GM23338 (cell line): ENCODE results near the gene FARS2. TPM values are rescaled to one million over a fixed set of nuclear protein-coding genes. Genes with fewer than 3 reads are reported as not detected.

Experiments
- ATAC-seq: fragments of 200-7000 bp; cut with Tn5 transposase; 3 replicates; pipeline ENCODE4 v1.9.1; 2020
- DNase-seq: peaks from one replicate; pipeline ENCODE4 v3.0.0-alpha.2; 2015; ENCODE audit warnings: low spot score
- H2AFZ ChIP-seq: fragments of 200-600 bp; sonication (generic); 2 replicates; pipeline ENCODE4 v1.8.0; 2016; ENCODE audit warnings: antibody characterized with exemption, mild to moderate bottlenecking, moderate library complexity
- H3F3A ChIP-seq: fragments of 200-600 bp; sonication (generic); replicated peaks from 2 replicates; pipeline ENCODE4 v1.8.0; 2017; ENCODE audit warnings: antibody characterized with exemption, mixed run types, low read depth
- H3K27ac ChIP-seq: fragments of 200-600 bp; sonication (generic); 2 replicates; pipeline ENCODE4 v1.6.1; 2016; ENCODE audit warnings: low read depth
- H3K27me3 ChIP-seq: fragments of 200-600 bp; sonication (generic); 2 replicates; pipeline ENCODE4 v1.8.0; 2016; ENCODE audit warnings: mild to moderate bottlenecking, mixed run types, moderate library complexity; ENCODE audit not compliant: insufficient read depth
- H3K36me3 ChIP-seq: fragments of 200-600 bp; sonication (generic); 2 replicates; pipeline ENCODE4 v1.8.0; 2016; ENCODE audit warnings: mild to moderate bottlenecking; ENCODE audit not compliant: insufficient read depth
- H3K4me1 ChIP-seq: fragments of 200-600 bp; sonication (generic); 2 replicates; pipeline ENCODE4 v1.8.0; 2016; ENCODE audit warnings: mild to moderate bottlenecking, moderate library complexity; ENCODE audit not compliant: insufficient read depth
- H3K4me2 ChIP-seq: fragments of 200-600 bp; sonication (generic); 2 replicates; pipeline ENCODE4 v1.7.1; 2017; ENCODE audit warnings: mixed run types
- H3K4me3 ChIP-seq: fragments of 200-600 bp; sonication (generic); 2 replicates; pipeline ENCODE4 v1.6.1; 2016; ENCODE audit warnings: mixed run types
- H3K79me2 ChIP-seq: fragments of 200-600 bp; sonication (generic); replicated peaks from 2 replicates; pipeline ENCODE4 v1.8.0; 2017; ENCODE audit warnings: mild to moderate bottlenecking; ENCODE audit not compliant: insufficient read depth
- H3K9me2 ChIP-seq: fragments of 200-600 bp; sonication (generic); 2 replicates; pipeline ENCODE4 v1.8.0; 2017; ENCODE audit not compliant: insufficient read depth
- H4K20me1 ChIP-seq: fragments of 200-600 bp; sonication (generic); replicated peaks from 2 replicates; pipeline ENCODE4 v1.8.0; 2017; ENCODE audit warnings: mild to moderate bottlenecking; ENCODE audit not compliant: insufficient read depth
- H3K27ac Mint-ChIP-seq: 2 replicates; pipeline ENCODE4 v1.8.0; 2020; ENCODE audit warnings: inconsistent platforms, mild to moderate bottlenecking, moderate library complexity, mixed read lengths
- H3K27me3 Mint-ChIP-seq: 3 replicates; pipeline ENCODE4 v1.8.0; 2022; ENCODE audit warnings: low read depth, mild to moderate bottlenecking, moderate library complexity, mixed read lengths, inconsistent platforms; ENCODE audit not compliant: insufficient read depth, poor library complexity
- H3K36me3 Mint-ChIP-seq: 3 replicates; pipeline ENCODE4 v1.8.0; 2021; ENCODE audit warnings: low read depth, mild to moderate bottlenecking, inconsistent platforms, moderate library complexity, mixed read lengths
- H3K4me1 Mint-ChIP-seq: 3 replicates; pipeline ENCODE4 v1.8.0; 2020; ENCODE audit warnings: mild to moderate bottlenecking, inconsistent platforms, mixed read lengths
- H3K4me3 Mint-ChIP-seq: 3 replicates; pipeline ENCODE4 v1.8.0; 2021; ENCODE audit warnings: moderate library complexity, mild to moderate bottlenecking, inconsistent platforms, mixed read lengths
- H3K9me3 Mint-ChIP-seq: 3 replicates; pipeline ENCODE4 v1.8.0; 2020; ENCODE audit warnings: moderate library complexity, mild to moderate bottlenecking, inconsistent platforms, mixed read lengths
- CREB1 ChIP-seq: fragments of 250-450 bp; sonication (Bioruptor Pico); IDR thresholded peaks from 2 replicates; pipeline ENCODE4 v1.5.0; 2020; ENCODE audit warnings: low read depth, mild to moderate bottlenecking, moderate library complexity
- EZH2 ChIP-seq: fragments of 200-600 bp; sonication (generic); IDR thresholded peaks from one replicate; pipeline ENCODE4 v1.8.0; 2017; ENCODE audit warnings: antibody characterized with exemption, mild to moderate bottlenecking, low read depth; ENCODE audit not compliant: unreplicated experiment
- EZH2phosphoT487 ChIP-seq: fragments of 200-600 bp; sonication (generic); IDR thresholded peaks from one replicate; pipeline ENCODE4 v1.8.1; 2018; ENCODE audit warnings: antibody characterized with exemption; ENCODE audit not compliant: unreplicated experiment
- JUNB ChIP-seq: IDR thresholded peaks from one replicate; pipeline ENCODE4 v1.6.1; 2016; ENCODE audit warnings: antibody characterized with exemption; ENCODE audit not compliant: unreplicated experiment
- NANOG ChIP-seq: IDR thresholded peaks from 2 replicates; pipeline ENCODE4 v1.6.1; 2016; ENCODE audit warnings: antibody characterized with exemption, borderline replicate concordance
- POLR2AphosphoS5 ChIP-seq: IDR thresholded peaks from 2 replicates; pipeline ENCODE4 v1.6.1; 2016; ENCODE audit warnings: antibody characterized with exemption, low read depth
- STAT1 ChIP-seq: IDR thresholded peaks from one replicate; pipeline ENCODE4 v1.6.1; 2016; ENCODE audit warnings: antibody characterized with exemption; ENCODE audit not compliant: unreplicated experiment
- ZNF114 ChIP-seq: fragments of 250-450 bp; sonication (Bioruptor Pico); IDR thresholded peaks from 2 replicates; pipeline ENCODE4 v1.5.0; 2020; ENCODE audit warnings: mild to moderate bottlenecking, moderate library complexity
- ZNF331 ChIP-seq: fragments of 250-450 bp; sonication (Bioruptor Pico); IDR thresholded peaks from 2 replicates; pipeline ENCODE4 v1.5.0; 2020; ENCODE audit warnings: low read depth, mild to moderate bottlenecking, moderate library complexity
- polyA plus RNA-seq: library from polyadenylated mRNA; unstranded; fragments of >200 nt; fragmentation: Nextera tagmentation; extraction: Ambion mirVana; gene quantifications from 2 replicates; pipeline ENCODE4 v1.2.1, GENCODE V29; 2016
- total RNA-seq: library from RNA; depleted of rRNA; stranded (reverse); fragments of >200 nt; shearing (Covaris generic); gene quantifications from 2 replicates; pipeline ENCODE4 v1.2.3, GENCODE V29; 2014
- TF ChIP-seq, protein P1 (sequence below): IDR thresholded peaks from one replicate; pipeline ENCODE4 v1.6.1; 2018; ENCODE audit warnings: antibody characterized with exemption; ENCODE audit not compliant: unreplicated experiment
- TF ChIP-seq, protein P2 (sequence below), 2 experiments: fragments of 200-600 bp in 1 of 2; sonication (generic) in 1 of 2; conservative IDR thresholded peaks; 2 replicates each; pipeline versions ENCODE4 v1.5.1 to v1.6.1; 2016 to 2017; ENCODE audit warnings: antibody characterized with exemption in 2 of 2, low read depth in 2 of 2, mild to moderate bottlenecking in 2 of 2, moderate library complexity in 1 of 2
- TF ChIP-seq, protein P3 (sequence below): IDR thresholded peaks from 2 replicates; pipeline ENCODE4 v1.6.1; 2016; ENCODE audit warnings: antibody characterized with exemption
- TF ChIP-seq, protein P4 (sequence below): fragments of 250-450 bp; sonication (Bioruptor Pico); IDR thresholded peaks from 2 replicates; pipeline ENCODE4 v1.5.0; 2020; ENCODE audit warnings: mild to moderate bottlenecking, moderate library complexity

FARS2 gene
- total and polyA plus RNA-seq, 2 experiments from 2014 or later: 7.6 to 19.0 TPM

DNA sequence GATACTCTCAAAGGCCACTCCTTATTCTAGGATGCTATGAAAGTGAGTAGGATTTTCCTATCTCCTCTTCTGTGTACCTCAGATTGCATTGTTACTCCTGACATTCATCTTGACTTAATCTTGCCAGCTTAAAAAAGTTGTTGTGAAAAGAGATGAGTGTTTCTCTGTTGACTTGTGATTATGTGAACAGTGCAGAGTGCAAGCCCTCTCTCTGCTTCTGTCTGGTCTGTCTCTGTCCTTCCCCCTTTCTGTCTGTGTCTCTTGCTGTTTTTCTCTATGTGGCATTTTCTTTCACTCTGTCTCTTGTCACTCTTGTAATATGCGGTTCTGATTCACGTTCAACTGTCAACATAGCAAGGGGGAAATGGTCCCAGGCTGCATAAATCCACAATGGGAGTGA is 306.6 kb downstream of the FARS2 start:
- Histone ChIP-seq H3K9me2 (no peaks in the 10 kb centered on the region), H3F3A (no peaks in the 10 kb centered on the region), H3K27me3 (no peaks in the 10 kb centered on the region), H3K79me2 (no peaks in the 10 kb centered on the region), H4K20me1 (no peaks in the 10 kb centered on the region), H3K36me3 (no peaks in the 10 kb centered on the region), H3K4me2 (no peak overlapping the region), H3K27ac (no peak overlapping the region), H3K4me1 (peaks cover 19% of the 10 kb centered on the region), H2AFZ (no peak overlapping the region), H3K4me3 (no peak overlapping the region)
- Mint-ChIP-seq H3K36me3 (peaks cover 10% of the 10 kb centered on the region; the same call in 2 of the 3 replicates), H3K4me1 (peaks cover 22% of the 10 kb centered on the region), H3K4me3 (no peak overlapping the region), H3K9me3 (peaks cover 12% of the 10 kb centered on the region), H3K27ac (no peak overlapping the region), H3K27me3 (peaks cover 2% of the 10 kb centered on the region)
- no peak for ATAC-seq
- TF ChIP-seq, protein P1, sequence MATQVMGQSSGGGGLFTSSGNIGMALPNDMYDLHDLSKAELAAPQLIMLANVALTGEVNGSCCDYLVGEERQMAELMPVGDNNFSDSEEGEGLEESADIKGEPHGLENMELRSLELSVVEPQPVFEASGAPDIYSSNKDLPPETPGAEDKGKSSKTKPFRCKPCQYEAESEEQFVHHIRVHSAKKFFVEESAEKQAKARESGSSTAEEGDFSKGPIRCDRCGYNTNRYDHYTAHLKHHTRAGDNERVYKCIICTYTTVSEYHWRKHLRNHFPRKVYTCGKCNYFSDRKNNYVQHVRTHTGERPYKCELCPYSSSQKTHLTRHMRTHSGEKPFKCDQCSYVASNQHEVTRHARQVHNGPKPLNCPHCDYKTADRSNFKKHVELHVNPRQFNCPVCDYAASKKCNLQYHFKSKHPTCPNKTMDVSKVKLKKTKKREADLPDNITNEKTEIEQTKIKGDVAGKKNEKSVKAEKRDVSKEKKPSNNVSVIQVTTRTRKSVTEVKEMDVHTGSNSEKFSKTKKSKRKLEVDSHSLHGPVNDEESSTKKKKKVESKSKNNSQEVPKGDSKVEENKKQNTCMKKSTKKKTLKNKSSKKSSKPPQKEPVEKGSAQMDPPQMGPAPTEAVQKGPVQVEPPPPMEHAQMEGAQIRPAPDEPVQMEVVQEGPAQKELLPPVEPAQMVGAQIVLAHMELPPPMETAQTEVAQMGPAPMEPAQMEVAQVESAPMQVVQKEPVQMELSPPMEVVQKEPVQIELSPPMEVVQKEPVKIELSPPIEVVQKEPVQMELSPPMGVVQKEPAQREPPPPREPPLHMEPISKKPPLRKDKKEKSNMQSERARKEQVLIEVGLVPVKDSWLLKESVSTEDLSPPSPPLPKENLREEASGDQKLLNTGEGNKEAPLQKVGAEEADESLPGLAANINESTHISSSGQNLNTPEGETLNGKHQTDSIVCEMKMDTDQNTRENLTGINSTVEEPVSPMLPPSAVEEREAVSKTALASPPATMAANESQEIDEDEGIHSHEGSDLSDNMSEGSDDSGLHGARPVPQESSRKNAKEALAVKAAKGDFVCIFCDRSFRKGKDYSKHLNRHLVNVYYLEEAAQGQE: no peak
- TF ChIP-seq, protein P2, sequence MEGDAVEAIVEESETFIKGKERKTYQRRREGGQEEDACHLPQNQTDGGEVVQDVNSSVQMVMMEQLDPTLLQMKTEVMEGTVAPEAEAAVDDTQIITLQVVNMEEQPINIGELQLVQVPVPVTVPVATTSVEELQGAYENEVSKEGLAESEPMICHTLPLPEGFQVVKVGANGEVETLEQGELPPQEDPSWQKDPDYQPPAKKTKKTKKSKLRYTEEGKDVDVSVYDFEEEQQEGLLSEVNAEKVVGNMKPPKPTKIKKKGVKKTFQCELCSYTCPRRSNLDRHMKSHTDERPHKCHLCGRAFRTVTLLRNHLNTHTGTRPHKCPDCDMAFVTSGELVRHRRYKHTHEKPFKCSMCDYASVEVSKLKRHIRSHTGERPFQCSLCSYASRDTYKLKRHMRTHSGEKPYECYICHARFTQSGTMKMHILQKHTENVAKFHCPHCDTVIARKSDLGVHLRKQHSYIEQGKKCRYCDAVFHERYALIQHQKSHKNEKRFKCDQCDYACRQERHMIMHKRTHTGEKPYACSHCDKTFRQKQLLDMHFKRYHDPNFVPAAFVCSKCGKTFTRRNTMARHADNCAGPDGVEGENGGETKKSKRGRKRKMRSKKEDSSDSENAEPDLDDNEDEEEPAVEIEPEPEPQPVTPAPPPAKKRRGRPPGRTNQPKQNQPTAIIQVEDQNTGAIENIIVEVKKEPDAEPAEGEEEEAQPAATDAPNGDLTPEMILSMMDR (conservative IDR thresholded peaks at IDR 0.05; ENCODE audit: low read depth in 2 of 2): no peak
- TF ChIP-seq CREB1 (CRISPR knock-in tag) (no peak), NANOG (no peak), STAT1 (no peak), EZH2 (no peak), JUNB (no peak), ZNF331 (CRISPR knock-in tag) (no peak), EZH2phosphoT487 (no peak), POLR2AphosphoS5 (no peak), ZNF114 (CRISPR knock-in tag) (no peak)
- TF ChIP-seq, protein P3, sequence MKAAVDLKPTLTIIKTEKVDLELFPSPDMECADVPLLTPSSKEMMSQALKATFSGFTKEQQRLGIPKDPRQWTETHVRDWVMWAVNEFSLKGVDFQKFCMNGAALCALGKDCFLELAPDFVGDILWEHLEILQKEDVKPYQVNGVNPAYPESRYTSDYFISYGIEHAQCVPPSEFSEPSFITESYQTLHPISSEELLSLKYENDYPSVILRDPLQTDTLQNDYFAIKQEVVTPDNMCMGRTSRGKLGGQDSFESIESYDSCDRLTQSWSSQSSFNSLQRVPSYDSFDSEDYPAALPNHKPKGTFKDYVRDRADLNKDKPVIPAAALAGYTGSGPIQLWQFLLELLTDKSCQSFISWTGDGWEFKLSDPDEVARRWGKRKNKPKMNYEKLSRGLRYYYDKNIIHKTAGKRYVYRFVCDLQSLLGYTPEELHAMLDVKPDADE: no peak
- TF ChIP-seq, protein P4, sequence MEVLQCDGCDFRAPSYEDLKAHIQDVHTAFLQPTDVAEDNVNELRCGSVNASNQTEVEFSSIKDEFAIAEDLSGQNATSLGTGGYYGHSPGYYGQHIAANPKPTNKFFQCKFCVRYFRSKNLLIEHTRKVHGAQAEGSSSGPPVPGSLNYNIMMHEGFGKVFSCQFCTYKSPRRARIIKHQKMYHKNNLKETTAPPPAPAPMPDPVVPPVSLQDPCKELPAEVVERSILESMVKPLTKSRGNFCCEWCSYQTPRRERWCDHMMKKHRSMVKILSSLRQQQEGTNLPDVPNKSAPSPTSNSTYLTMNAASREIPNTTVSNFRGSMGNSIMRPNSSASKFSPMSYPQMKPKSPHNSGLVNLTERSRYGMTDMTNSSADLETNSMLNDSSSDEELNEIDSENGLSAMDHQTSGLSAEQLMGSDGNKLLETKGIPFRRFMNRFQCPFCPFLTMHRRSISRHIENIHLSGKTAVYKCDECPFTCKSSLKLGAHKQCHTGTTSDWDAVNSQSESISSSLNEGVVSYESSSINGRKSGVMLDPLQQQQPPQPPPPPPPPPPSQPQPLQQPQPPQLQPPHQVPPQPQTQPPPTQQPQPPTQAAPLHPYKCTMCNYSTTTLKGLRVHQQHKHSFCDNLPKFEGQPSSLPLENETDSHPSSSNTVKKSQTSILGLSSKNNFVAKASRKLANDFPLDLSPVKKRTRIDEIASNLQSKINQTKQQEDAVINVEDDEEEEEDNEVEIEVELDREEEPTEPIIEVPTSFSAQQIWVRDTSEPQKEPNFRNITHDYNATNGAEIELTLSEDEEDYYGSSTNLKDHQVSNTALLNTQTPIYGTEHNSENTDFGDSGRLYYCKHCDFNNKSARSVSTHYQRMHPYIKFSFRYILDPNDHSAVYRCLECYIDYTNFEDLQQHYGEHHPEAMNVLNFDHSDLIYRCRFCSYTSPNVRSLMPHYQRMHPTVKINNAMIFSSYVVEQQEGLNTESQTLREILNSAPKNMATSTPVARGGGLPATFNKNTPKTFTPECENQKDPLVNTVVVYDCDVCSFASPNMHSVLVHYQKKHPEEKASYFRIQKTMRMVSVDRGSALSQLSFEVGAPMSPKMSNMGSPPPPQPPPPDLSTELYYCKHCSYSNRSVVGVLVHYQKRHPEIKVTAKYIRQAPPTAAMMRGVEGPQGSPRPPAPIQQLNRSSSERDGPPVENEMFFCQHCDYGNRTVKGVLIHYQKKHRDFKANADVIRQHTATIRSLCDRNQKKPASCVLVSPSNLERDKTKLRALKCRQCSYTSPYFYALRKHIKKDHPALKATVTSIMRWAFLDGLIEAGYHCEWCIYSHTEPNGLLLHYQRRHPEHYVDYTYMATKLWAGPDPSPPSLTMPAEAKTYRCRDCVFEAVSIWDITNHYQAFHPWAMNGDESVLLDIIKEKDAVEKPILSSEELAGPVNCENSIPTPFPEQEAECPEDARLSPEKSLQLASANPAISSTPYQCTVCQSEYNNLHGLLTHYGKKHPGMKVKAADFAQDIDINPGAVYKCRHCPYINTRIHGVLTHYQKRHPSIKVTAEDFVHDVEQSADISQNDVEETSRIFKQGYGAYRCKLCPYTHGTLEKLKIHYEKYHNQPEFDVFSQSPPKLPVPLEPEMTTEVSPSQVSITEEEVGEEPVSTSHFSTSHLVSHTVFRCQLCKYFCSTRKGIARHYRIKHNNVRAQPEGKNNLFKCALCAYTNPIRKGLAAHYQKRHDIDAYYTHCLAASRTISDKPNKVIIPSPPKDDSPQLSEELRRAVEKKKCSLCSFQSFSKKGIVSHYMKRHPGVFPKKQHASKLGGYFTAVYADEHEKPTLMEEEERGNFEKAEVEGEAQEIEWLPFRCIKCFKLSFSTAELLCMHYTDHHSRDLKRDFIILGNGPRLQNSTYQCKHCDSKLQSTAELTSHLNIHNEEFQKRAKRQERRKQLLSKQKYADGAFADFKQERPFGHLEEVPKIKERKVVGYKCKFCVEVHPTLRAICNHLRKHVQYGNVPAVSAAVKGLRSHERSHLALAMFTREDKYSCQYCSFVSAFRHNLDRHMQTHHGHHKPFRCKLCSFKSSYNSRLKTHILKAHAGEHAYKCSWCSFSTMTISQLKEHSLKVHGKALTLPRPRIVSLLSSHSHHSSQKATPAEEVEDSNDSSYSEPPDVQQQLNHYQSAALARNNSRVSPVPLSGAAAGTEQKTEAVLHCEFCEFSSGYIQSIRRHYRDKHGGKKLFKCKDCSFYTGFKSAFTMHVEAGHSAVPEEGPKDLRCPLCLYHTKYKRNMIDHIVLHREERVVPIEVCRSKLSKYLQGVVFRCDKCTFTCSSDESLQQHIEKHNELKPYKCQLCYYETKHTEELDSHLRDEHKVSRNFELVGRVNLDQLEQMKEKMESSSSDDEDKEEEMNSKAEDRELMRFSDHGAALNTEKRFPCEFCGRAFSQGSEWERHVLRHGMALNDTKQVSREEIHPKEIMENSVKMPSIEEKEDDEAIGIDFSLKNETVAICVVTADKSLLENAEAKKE (CRISPR knock-in tag): no peak
- no peak for DNase-seq
